DND-41 (cell line): ENCODE measurements around the gene DTX3L.

Source experiments
- CTCF ChIP-seq: IDR thresholded peaks from 2 replicates; pipeline ENCODE4 v1.5.1; 2012; ENCODE audit warnings: borderline replicate concordance, low read length, moderate library complexity, mild to moderate bottlenecking; ENCODE audit not compliant: poor library complexity, severe bottlenecking; ENCODE audit errors: extremely low read depth
- EZH2 ChIP-seq: IDR thresholded peaks from 3 replicates; pipeline ENCODE4 v1.6.1; 2012; ENCODE audit warnings: borderline replicate concordance, low read depth, mild to moderate bottlenecking, moderate library complexity, low read length, inconsistent platforms; ENCODE audit not compliant: severe bottlenecking

- TF ChIP-seq EZH2 (no peak), CTCF (no peak)
Observed at GRCh38 chr3:122520861-122521260, 43.3 kb upstream of the DTX3L start.
